Measurements from ENCODE around the gene ELF5.

ELF5 gene

GRCh38 chr11:34501949-34502348 is 11.6 kb downstream of the ELF5 start:
- DNase-seq (ENCODE audit: extremely low spot score) = no peak
- CTCF ChIA-PET = interaction anchor here (1.1 to 4.5 kb wide), 3 partner anchors 10 to 136 kb away, joined by 3 to 31 read pairs (median 11); partner anchors contain the start of gene ELF5
- TF ChIP-seq CTCF (IDR thresholded peaks at IDR 0.05; ENCODE audit: control extremely low read depth, extremely low read depth, low read depth, missing control alignments) = no peak
- POLR2A ChIA-PET = no interaction called here

GRCh38 chr11:34501500-34501899 is 12.1 kb downstream of the ELF5 start:
- CTCF ChIA-PET = interaction anchor here (2.7 to 4.5 kb wide), 2 partner anchors 9 to 11 kb away, joined by 11 to 31 read pairs; partner anchors contain the start of gene ELF5
- no peak for DNase-seq (ENCODE audit: extremely low spot score)
- POLR2A ChIA-PET = no interaction called here
- TF ChIP-seq CTCF (IDR thresholded peaks at IDR 0.05; ENCODE audit: control extremely low read depth, extremely low read depth, low read depth, missing control alignments) = no peak

GRCh38 chr11:34499719-34500500 is 13.7 kb downstream of the ELF5 start:
- no peak for DNase-seq (ENCODE audit: extremely low spot score)
- POLR2A ChIA-PET = no interaction called here
- TF ChIP-seq CTCF (IDR thresholded peaks at IDR 0.05; ENCODE audit: control extremely low read depth, extremely low read depth, low read depth, missing control alignments) = no peak
- CTCF ChIA-PET = interaction anchor here (1.3 to 2.7 kb wide), 3 partner anchors 8 to 325 kb away, joined by 3 to 11 read pairs (median 8); partner anchors contain the start of gene ELF5

- ChIA-PET CTCF (interaction anchor here (1.3 to 1.6 kb wide), 2 partner anchors 10 to 321 kb away, joined by 3 to 6 read pairs; no protein-coding TSS in a partner anchor), POLR2A (no interaction called here)
- no peak for TF ChIP-seq CTCF (IDR thresholded peaks at IDR 0.05; ENCODE audit: control extremely low read depth, extremely low read depth, low read depth, missing control alignments)
- no peak for DNase-seq (ENCODE audit: extremely low spot score)
Measured at GRCh38 chr11:34495724-34496377, 17.7 kb downstream of the ELF5 start.

- no peak for DNase-seq (ENCODE audit: extremely low spot score)
- CTCF ChIA-PET = interaction anchor here (1.6 to 2.2 kb wide), 2 partner anchors 129 to 321 kb away, joined by 6 to 7 read pairs; no protein-coding TSS in a partner anchor
- no peak for TF ChIP-seq CTCF (IDR thresholded peaks at IDR 0.05; ENCODE audit: control extremely low read depth, extremely low read depth, low read depth, missing control alignments)
- POLR2A ChIA-PET = no interaction called here
Measured at GRCh38 chr11:34495239-34495723, 18.3 kb downstream of the ELF5 start.

GRCh38 chr11:34493926-34494595 is 19.5 kb downstream of the ELF5 start:
- no peak for DNase-seq (ENCODE audit: extremely low spot score)
- ChIA-PET POLR2A (no interaction called here), CTCF (interaction anchor here (0.9 to 2.4 kb wide), 4 partner anchors 14 to 319 kb away, joined by 3 to 13 read pairs (median 6); no protein-coding TSS in a partner anchor)
- TF ChIP-seq CTCF (IDR thresholded peaks at IDR 0.05; ENCODE audit: control extremely low read depth, extremely low read depth, low read depth, missing control alignments) = no peak

Measured in GM10248 (cell line).